ENCODE measurements around the gene SHISAL1. TPM values are rescaled to one million over a fixed set of nuclear protein-coding genes. Genes with fewer than 3 reads are reported as not detected.
"Not testable (repeated sequence)": the region's sequence is repeated elsewhere in the genome, so short reads cannot be mapped to it uniquely, and the experiment has no call there.

Gene SHISAL1
- total RNA-seq, 1 experiment from 2014 or later, result 2.4 TPM

- H3K36me3 ChIP-seq, result no peaks in the 10 kb centered on the region
- H3K27ac ChIP-seq, result no peak overlapping the region
- no peak for DNase-seq (ENCODE audit: low read depth in 1 of 2, low spot score in 2 of 2)
Measured at GRCh38 chr22:44329179-44329796, 16.5 kb upstream of the SHISAL1 start.

GRCh38 chr22:44328762-44329161 lies 16.0 kb upstream of the SHISAL1 start:
- no peaks in the 10 kb centered on the region for H3K36me3 ChIP-seq
- H3K4me3 ChIP-seq, result no peak overlapping the region
- peaks cover 20% of the 10 kb centered on the region for H3K27me3 ChIP-seq (replicated peaks)
- H3K9me3 ChIP-seq (replicated peaks), result no peaks in the 10 kb centered on the region
- peaks cover 14% of the 10 kb centered on the region for H3K4me1 ChIP-seq (replicated peaks)
- no peak overlapping the region for H3K27ac ChIP-seq
- DNase-seq (ENCODE audit: low read depth in 1 of 2, low spot score in 2 of 2), result no peak

More at GRCh38 chr22:44329179-44329796, 16.5 kb upstream of the SHISAL1 start:
- Histone ChIP-seq H3K9me3 (replicated peaks) (no peaks in the 10 kb centered on the region; the same call in 1 of the 2 replicates), H3K4me3 (no peak overlapping the region), H3K4me1 (replicated peaks) (peaks cover 14% of the 10 kb centered on the region), H3K27me3 (replicated peaks) (peaks cover 20% of the 10 kb centered on the region)

GRCh38 chr22:44328326-44328725 lies 15.6 kb upstream of the SHISAL1 start:
- no peaks in the 10 kb centered on the region for H3K9me3 ChIP-seq (replicated peaks)
- DNase-seq (ENCODE audit: low read depth in 1 of 2, low spot score in 2 of 2), result no peak
- peaks cover 20% of the 10 kb centered on the region for H3K27me3 ChIP-seq (replicated peaks)
- no peaks in the 10 kb centered on the region for H3K36me3 ChIP-seq
- no peak overlapping the region for H3K4me3 ChIP-seq
- peaks cover 14% of the 10 kb centered on the region for H3K4me1 ChIP-seq (replicated peaks)
- H3K27ac ChIP-seq, result no peak overlapping the region

GRCh38 chr22:44326491-44326885 lies 13.7 kb upstream of the SHISAL1 start:
- H3K27me3 ChIP-seq (replicated peaks), result peaks cover 13% of the 10 kb centered on the region
- H3K4me3 ChIP-seq, result peak overlapping the region; percentile 45
- no peaks in the 10 kb centered on the region for H3K9me3 ChIP-seq (replicated peaks)
- no peaks in the 10 kb centered on the region for H3K36me3 ChIP-seq
- H3K4me1 ChIP-seq (replicated peaks), result peaks cover 10% of the 10 kb centered on the region
- no peak overlapping the region; the same call in 1 of the 2 replicates for H3K27ac ChIP-seq
- no peak for DNase-seq (ENCODE audit: low read depth in 1 of 2, low spot score in 2 of 2)

- no peaks in the 10 kb centered on the region for H3K9me3 ChIP-seq (replicated peaks)
- H3K27ac ChIP-seq, result peak overlapping the region; percentile 41; the same call in 1 of the 2 replicates
- peak overlapping the region; percentile 45 for H3K4me3 ChIP-seq
- peaks cover 11% of the 10 kb centered on the region for H3K27me3 ChIP-seq (replicated peaks)
- peak in 1 of 2 experiments; percentile 67 for DNase-seq (ENCODE audit: low read depth in 1 of 2, low spot score in 2 of 2)
- H3K4me1 ChIP-seq (replicated peaks), result peaks cover 10% of the 10 kb centered on the region
- no peaks in the 10 kb centered on the region for H3K36me3 ChIP-seq
Measured at GRCh38 chr22:44325718-44326490, 13.2 kb upstream of the SHISAL1 start.

GRCh38 chr22:44323140-44323790 lies 10.5 kb upstream of the SHISAL1 start:
- H3K27me3 ChIP-seq (replicated peaks); H3K9me3 ChIP-seq (replicated peaks); H3K27ac ChIP-seq; H3K36me3 ChIP-seq; H3K4me3 ChIP-seq; DNase-seq (ENCODE audit: low read depth in 1 of 2, low spot score in 2 of 2): not testable (repeated sequence)
- H3K4me1 ChIP-seq (replicated peaks), result peaks cover 10% of the 10 kb centered on the region

- no peak for DNase-seq (ENCODE audit: low read depth in 1 of 2, low spot score in 2 of 2)
- Histone ChIP-seq H3K27ac (no peak overlapping the region), H3K4me1 (replicated peaks) (no peaks in the 10 kb centered on the region), H3K36me3 (no peaks in the 10 kb centered on the region), H3K4me3 (no peak overlapping the region), H3K9me3 (replicated peaks) (no peaks in the 10 kb centered on the region), H3K27me3 (replicated peaks) (no peaks in the 10 kb centered on the region)
Measured at GRCh38 chr22:44319685-44320084, 6.9 kb upstream of the SHISAL1 start.

GRCh38 chr22:44318751-44319150 lies 6.0 kb upstream of the SHISAL1 start:
- DNase-seq (ENCODE audit: low read depth in 1 of 2, low spot score in 2 of 2), result no peak
- H3K27ac ChIP-seq, result no peak overlapping the region
- H3K4me3 ChIP-seq, result no peak overlapping the region
- no peaks in the 10 kb centered on the region for H3K27me3 ChIP-seq (replicated peaks)
- H3K36me3 ChIP-seq, result no peaks in the 10 kb centered on the region
- H3K4me1 ChIP-seq (replicated peaks), result no peaks in the 10 kb centered on the region
- no peaks in the 10 kb centered on the region for H3K9me3 ChIP-seq (replicated peaks)

- H3K9me3 ChIP-seq (replicated peaks), result no peaks in the 10 kb centered on the region
- no peak overlapping the region for H3K27ac ChIP-seq
- H3K36me3 ChIP-seq, result no peaks in the 10 kb centered on the region
- H3K27me3 ChIP-seq (replicated peaks), result no peaks in the 10 kb centered on the region
- no peaks in the 10 kb centered on the region; the same call in 1 of the 2 replicates for H3K4me1 ChIP-seq (replicated peaks)
- no peak overlapping the region for H3K4me3 ChIP-seq
- DNase-seq (ENCODE audit: low read depth in 1 of 2, low spot score in 2 of 2), result no peak
Measured at GRCh38 chr22:44317886-44318637, 5.3 kb upstream of the SHISAL1 start.

- Histone ChIP-seq H3K27ac (no peak overlapping the region), H3K4me1 (replicated peaks) (peaks cover 9% of the 10 kb centered on the region), H3K4me3 (no peak overlapping the region), H3K27me3 (replicated peaks) (no peaks in the 10 kb centered on the region), H3K9me3 (replicated peaks) (no peaks in the 10 kb centered on the region), H3K36me3 (no peaks in the 10 kb centered on the region)
- DNase-seq (ENCODE audit: low read depth in 1 of 2, low spot score in 2 of 2), result no peak
Measured at GRCh38 chr22:44317123-44317444, 4.3 kb upstream of the SHISAL1 start.

- no peaks in the 10 kb centered on the region for H3K27me3 ChIP-seq (replicated peaks)
- no peaks in the 10 kb centered on the region for H3K36me3 ChIP-seq
- H3K4me3 ChIP-seq, result no peak overlapping the region
- H3K4me1 ChIP-seq (replicated peaks), result peaks cover 14% of the 10 kb centered on the region
- no peak overlapping the region for H3K27ac ChIP-seq
- DNase-seq (ENCODE audit: low read depth in 1 of 2, low spot score in 2 of 2), result no peak
- no peaks in the 10 kb centered on the region for H3K9me3 ChIP-seq (replicated peaks)
Measured at GRCh38 chr22:44316393-44317122, 3.8 kb upstream of the SHISAL1 start.

GRCh38 chr22:44314425-44315067 lies 1.8 kb upstream of the SHISAL1 start:
- no peaks in the 10 kb centered on the region for H3K9me3 ChIP-seq (replicated peaks)
- no peak for DNase-seq (ENCODE audit: low read depth in 1 of 2, low spot score in 2 of 2)

More at GRCh38 chr22:44314425-44315067, 1.8 kb upstream of the SHISAL1 start:
- Histone ChIP-seq H3K4me3 (no peak overlapping the region), H3K27ac (no peak overlapping the region), H3K4me1 (replicated peaks) (peaks cover 30% of the 10 kb centered on the region), H3K36me3 (no peaks in the 10 kb centered on the region), H3K27me3 (replicated peaks) (no peaks in the 10 kb centered on the region)
